Keratinocyte (primary cell): Measurements from ENCODE around the gene CHMP4B.

ENCODE experiments used
- CTCF ChIP-seq, 3 experiments: IDR thresholded peaks in 1 of 3; conservative IDR thresholded peaks in 1 of 3; optimal IDR thresholded peaks in 1 of 3; 2 replicates in 2 of 3; 3 replicates in 1 of 3; pipeline versions ENCODE3 to v1.5.1; 2011; ENCODE audit warnings: low read length in 3 of 3, mild to moderate bottlenecking in 3 of 3, moderate library complexity in 2 of 3, control low read depth in 1 of 3, inconsistent platforms in 1 of 3; ENCODE audit not compliant: insufficient read depth in 2 of 3; ENCODE audit errors: extremely low read depth in 1 of 3
- EZH2 ChIP-seq: IDR thresholded peaks from one replicate; pipeline ENCODE4 v1.6.1; 2012; ENCODE audit warnings: inconsistent platforms, mild to moderate bottlenecking, low read length, moderate library complexity

- TF ChIP-seq CTCF (optimal IDR thresholded peaks at IDR 0.05 in 1 of 3, IDR thresholded peaks at IDR 0.05 in 1 of 3, conservative IDR thresholded peaks at IDR 0.05 in 1 of 3; ENCODE audit: extremely low read depth in 1 of 3, insufficient read depth in 2 of 3, low read length in 3 of 3) (no peak), EZH2 (no peak)
These were observed 17.9 kb upstream of the CHMP4B start for GRCh38 chr20:33793011-33793931.
